ENCODE data around the gene SYNGR3.

DNA sequence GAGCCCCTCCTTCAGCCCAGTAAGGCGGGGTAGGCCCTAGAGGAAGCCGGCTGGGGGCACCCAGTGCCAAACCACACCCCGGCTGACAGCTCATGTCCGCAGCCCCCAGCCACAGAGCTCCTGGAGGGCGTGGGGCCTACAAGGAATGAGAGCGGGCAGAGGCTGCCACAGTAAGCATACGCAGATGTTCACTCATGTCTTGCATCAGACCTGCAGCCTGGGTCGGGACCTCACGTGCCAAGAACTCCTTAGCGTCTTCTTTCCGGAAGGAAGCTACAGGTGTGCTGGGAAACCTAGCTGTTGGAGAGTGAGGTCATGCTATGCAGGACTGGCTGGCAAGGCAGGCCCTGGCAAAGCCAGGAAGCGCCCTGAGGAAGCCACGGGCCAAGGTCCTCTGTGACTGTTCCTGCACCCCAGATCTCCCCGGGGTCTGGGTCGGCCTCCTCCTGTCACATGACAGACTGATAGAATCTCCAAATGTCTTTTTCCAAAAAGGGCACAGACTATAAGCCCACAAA is 18.3 kb downstream of the SYNGR3 start:
- no peak for TF ChIP-seq POLR2A (IDR thresholded peaks at IDR 0.05)
- TF ChIP-seq, protein P1, sequence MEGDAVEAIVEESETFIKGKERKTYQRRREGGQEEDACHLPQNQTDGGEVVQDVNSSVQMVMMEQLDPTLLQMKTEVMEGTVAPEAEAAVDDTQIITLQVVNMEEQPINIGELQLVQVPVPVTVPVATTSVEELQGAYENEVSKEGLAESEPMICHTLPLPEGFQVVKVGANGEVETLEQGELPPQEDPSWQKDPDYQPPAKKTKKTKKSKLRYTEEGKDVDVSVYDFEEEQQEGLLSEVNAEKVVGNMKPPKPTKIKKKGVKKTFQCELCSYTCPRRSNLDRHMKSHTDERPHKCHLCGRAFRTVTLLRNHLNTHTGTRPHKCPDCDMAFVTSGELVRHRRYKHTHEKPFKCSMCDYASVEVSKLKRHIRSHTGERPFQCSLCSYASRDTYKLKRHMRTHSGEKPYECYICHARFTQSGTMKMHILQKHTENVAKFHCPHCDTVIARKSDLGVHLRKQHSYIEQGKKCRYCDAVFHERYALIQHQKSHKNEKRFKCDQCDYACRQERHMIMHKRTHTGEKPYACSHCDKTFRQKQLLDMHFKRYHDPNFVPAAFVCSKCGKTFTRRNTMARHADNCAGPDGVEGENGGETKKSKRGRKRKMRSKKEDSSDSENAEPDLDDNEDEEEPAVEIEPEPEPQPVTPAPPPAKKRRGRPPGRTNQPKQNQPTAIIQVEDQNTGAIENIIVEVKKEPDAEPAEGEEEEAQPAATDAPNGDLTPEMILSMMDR (IDR thresholded peaks at IDR 0.05) = no peak
